Measurements from ENCODE around the gene IL4I1.
A peak's percentile ranks its signal among the peaks of the same experiment; 100 is the strongest.

IL4I1 gene

DNA sequence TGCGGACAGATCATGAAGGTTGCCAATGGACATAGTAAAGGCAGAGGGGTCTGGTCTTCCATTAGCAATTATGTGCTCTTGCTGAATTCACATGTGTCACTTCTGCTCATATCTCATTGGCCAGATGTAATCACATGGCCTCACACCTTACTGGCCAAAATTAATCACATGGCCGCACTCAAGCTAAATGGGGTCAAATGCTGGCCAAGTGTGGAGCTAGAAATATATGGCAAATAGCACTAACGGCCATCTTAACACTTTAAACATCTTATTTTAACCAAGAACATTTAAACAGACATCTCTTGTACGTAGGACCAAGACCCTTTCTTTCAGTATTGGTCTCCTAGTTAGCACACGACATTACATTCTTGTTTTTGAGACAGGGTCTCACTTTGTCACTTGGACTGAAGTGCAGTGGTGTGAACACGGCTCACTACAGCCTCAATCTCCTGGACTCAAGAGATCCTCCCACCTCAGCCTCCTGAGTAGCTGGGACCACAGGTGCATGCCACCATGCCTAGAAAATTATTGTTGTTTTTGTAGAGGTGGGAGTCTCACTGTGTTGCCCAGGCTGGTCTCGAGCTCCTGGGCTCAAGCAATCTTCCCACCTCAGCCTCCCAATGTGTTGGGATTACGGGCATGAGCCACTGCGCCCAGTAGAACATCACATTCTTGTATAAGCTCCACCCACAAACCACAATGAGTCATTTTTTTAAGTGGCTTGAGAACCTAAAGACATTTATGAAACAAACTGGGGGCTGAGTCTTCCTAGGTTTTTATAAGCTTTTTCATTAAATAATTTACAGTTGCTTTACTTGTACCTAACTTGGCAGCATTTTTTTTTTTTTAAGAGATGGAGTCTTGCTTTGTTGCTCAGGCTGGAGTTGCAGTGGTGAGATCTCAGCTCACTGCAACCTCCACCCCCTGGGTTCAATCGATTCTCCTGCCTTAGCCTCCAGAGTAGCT lies 48.7 kb downstream of the IL4I1 start:
- peaks cover 73% of the 10 kb centered on the region for H3K4me1 ChIP-seq (ENCODE audit: low read depth, poor library complexity, severe bottlenecking)
- no peak overlapping the region for H2AFZ ChIP-seq (ENCODE audit: low read depth)
- no peak overlapping the region for H3K9ac ChIP-seq
- H3K27me3 ChIP-seq (ENCODE audit: insufficient read depth, low read depth) = no peaks in the 10 kb centered on the region
- peaks cover 19% of the 10 kb centered on the region for H3K79me2 ChIP-seq (ENCODE audit: insufficient read depth, low read depth)
- peak overlapping the region; percentile 2; the same call in 1 of the 2 replicates for H3K27ac ChIP-seq
- H3K4me2 ChIP-seq = peak overlapping the region; percentile 32; the same call in 1 of the 2 replicates
- no peaks in the 10 kb centered on the region for H4K20me1 ChIP-seq (ENCODE audit: insufficient read depth)
- H3K4me3 ChIP-seq (IDR thresholded peaks at IDR 0.05; ENCODE audit: insufficient read depth, low read depth, low read length) = no peak overlapping the region
- TF ChIP-seq, protein P1, sequence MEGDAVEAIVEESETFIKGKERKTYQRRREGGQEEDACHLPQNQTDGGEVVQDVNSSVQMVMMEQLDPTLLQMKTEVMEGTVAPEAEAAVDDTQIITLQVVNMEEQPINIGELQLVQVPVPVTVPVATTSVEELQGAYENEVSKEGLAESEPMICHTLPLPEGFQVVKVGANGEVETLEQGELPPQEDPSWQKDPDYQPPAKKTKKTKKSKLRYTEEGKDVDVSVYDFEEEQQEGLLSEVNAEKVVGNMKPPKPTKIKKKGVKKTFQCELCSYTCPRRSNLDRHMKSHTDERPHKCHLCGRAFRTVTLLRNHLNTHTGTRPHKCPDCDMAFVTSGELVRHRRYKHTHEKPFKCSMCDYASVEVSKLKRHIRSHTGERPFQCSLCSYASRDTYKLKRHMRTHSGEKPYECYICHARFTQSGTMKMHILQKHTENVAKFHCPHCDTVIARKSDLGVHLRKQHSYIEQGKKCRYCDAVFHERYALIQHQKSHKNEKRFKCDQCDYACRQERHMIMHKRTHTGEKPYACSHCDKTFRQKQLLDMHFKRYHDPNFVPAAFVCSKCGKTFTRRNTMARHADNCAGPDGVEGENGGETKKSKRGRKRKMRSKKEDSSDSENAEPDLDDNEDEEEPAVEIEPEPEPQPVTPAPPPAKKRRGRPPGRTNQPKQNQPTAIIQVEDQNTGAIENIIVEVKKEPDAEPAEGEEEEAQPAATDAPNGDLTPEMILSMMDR (conservative IDR thresholded peaks at IDR 0.05; ENCODE audit: low read depth, low read length) = no peak
- H3K36me3 ChIP-seq (ENCODE audit: insufficient read depth) = no peaks in the 10 kb centered on the region

DNA sequence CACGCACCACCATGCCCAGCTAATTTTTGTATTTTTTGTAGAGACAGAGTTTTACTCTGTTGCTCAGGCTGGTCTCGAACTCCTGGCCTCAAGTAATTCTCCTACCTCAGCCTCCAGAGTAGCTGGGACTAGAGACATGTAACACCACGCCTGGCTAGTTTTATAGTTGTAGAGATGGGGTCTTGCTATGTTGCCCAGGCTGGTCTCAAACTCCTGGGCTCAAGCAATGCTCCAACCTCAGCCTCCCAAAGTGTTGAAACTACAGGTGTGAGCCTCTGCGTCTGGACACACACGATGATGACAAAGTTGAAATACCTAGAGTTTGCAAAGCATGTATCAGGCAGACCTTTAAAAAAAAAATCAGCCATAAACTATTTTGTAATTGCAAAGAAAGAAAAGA lies 50.3 kb downstream of the IL4I1 start:
- TF ChIP-seq, protein P1 (conservative IDR thresholded peaks at IDR 0.05; ENCODE audit: low read depth, low read length) = no peak
- no peak overlapping the region for H2AFZ ChIP-seq (ENCODE audit: low read depth)
- peaks cover 62% of the 10 kb centered on the region for H3K4me1 ChIP-seq (ENCODE audit: low read depth, poor library complexity, severe bottlenecking)
- H3K4me3 ChIP-seq (IDR thresholded peaks at IDR 0.05; ENCODE audit: insufficient read depth, low read depth, low read length) = no peak overlapping the region
- H3K36me3 ChIP-seq (ENCODE audit: insufficient read depth) = no peaks in the 10 kb centered on the region
- H4K20me1 ChIP-seq (ENCODE audit: insufficient read depth) = no peaks in the 10 kb centered on the region
- H3K4me2 ChIP-seq = no peak overlapping the region; the same call in 1 of the 2 replicates
- H3K9ac ChIP-seq = no peak overlapping the region
- peaks cover 5% of the 10 kb centered on the region; the same call in 1 of the 2 replicates for H3K79me2 ChIP-seq (ENCODE audit: insufficient read depth, low read depth)
- no peaks in the 10 kb centered on the region for H3K27me3 ChIP-seq (ENCODE audit: insufficient read depth, low read depth)
- H3K27ac ChIP-seq = no peak overlapping the region

DNA sequence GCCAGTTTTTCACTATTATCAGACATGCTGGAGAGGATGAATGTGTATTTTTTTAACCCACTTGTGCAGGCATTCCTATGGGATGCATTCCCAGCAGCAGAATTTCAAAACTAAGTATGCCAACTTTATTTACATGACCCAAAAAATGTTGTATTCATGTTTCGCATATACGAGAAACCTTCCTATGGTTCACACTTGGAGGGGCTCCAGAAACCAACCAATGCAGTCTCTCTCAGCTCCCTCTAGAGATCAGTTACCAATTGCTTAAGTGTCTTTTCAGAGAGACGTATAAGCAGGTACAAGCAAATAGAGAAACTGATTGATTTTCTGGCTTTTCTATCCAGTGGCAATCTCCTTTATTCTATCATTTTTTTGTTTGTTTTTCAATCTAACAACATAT lies 51.3 kb downstream of the IL4I1 start:
- peak overlapping the region; percentile 48 for H3K27ac ChIP-seq
- H3K27me3 ChIP-seq (ENCODE audit: insufficient read depth, low read depth) = no peaks in the 10 kb centered on the region
- no peak overlapping the region for H3K4me3 ChIP-seq (IDR thresholded peaks at IDR 0.05; ENCODE audit: insufficient read depth, low read depth, low read length)
- peaks cover 5% of the 10 kb centered on the region; the same call in 1 of the 2 replicates for H3K79me2 ChIP-seq (ENCODE audit: insufficient read depth, low read depth)
- TF ChIP-seq, protein P1 (conservative IDR thresholded peaks at IDR 0.05; ENCODE audit: low read depth, low read length) = no peak
- no peak overlapping the region for H3K9ac ChIP-seq
- H3K4me1 ChIP-seq (ENCODE audit: low read depth, poor library complexity, severe bottlenecking) = peaks cover 62% of the 10 kb centered on the region
- peak overlapping the region; percentile 53 for H3K4me2 ChIP-seq
- no peaks in the 10 kb centered on the region for H3K36me3 ChIP-seq (ENCODE audit: insufficient read depth)
- no peak overlapping the region for H2AFZ ChIP-seq (ENCODE audit: low read depth)
- no peaks in the 10 kb centered on the region for H4K20me1 ChIP-seq (ENCODE audit: insufficient read depth)

DNA sequence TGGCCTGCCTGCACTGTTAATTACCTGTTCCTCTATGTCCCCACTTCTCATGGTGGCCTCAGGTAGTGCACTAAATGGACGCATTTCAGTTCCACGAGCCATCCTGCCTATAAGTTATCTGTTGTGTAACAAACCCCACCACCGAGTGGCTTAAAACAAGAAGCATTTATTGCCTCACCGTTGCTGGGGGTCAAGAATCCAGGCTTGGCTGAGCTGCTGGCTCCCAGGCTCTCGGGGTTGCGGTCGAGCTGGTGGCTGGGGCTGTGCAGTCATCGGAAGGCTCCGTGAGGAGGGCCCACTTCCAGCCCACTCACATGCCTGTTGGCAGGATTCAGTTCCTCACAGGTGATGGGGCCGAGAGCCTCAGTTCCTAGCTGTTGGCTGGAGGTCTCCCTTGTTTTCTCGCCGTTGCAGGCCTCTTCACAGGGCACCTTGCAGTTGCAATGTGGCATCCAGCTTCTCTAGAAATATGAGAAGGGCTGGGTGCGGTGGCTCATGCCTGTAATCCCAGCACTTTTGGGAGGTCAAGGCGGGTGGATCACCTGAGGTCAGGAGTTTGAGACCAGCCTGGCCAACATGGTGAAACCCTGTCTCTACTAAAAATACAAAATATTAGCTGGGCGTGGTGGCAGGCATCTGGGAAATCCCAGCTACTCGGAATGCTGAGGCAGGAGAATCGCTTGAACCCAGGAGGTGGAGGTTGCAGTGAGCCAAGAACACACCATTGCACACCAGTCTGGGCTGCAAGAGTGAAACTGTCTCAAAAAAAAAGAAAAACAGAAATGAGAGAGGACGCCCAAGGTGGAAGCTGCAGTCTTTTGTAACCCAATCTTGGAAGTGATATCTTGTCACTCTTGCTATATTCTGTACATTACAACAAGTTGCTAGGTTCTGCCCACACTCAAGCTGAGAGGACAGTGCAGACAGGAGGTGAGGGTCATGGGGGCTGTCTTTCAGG lies 52.3 kb downstream of the IL4I1 start:
- Histone ChIP-seq H3K27ac (peak overlapping the region; percentile 48), H3K27me3 (ENCODE audit: insufficient read depth, low read depth) (no peaks in the 10 kb centered on the region), H3K4me2 (peak overlapping the region; percentile 53), H3K36me3 (ENCODE audit: insufficient read depth) (no peaks in the 10 kb centered on the region), H3K4me3 (IDR thresholded peaks at IDR 0.05; ENCODE audit: insufficient read depth, low read depth, low read length) (no peak overlapping the region), H2AFZ (ENCODE audit: low read depth) (no peak overlapping the region), H3K9ac (no peak overlapping the region), H3K4me1 (ENCODE audit: low read depth, poor library complexity, severe bottlenecking) (peaks cover 53% of the 10 kb centered on the region), H4K20me1 (ENCODE audit: insufficient read depth) (no peaks in the 10 kb centered on the region), H3K79me2 (ENCODE audit: insufficient read depth, low read depth) (no peaks in the 10 kb centered on the region)
- TF ChIP-seq, protein P1 (conservative IDR thresholded peaks at IDR 0.05; ENCODE audit: low read depth, low read length) = no peak

Measured in KMS-11 (cell line).